Measurements from ENCODE around the gene TMEM163.

DNA sequence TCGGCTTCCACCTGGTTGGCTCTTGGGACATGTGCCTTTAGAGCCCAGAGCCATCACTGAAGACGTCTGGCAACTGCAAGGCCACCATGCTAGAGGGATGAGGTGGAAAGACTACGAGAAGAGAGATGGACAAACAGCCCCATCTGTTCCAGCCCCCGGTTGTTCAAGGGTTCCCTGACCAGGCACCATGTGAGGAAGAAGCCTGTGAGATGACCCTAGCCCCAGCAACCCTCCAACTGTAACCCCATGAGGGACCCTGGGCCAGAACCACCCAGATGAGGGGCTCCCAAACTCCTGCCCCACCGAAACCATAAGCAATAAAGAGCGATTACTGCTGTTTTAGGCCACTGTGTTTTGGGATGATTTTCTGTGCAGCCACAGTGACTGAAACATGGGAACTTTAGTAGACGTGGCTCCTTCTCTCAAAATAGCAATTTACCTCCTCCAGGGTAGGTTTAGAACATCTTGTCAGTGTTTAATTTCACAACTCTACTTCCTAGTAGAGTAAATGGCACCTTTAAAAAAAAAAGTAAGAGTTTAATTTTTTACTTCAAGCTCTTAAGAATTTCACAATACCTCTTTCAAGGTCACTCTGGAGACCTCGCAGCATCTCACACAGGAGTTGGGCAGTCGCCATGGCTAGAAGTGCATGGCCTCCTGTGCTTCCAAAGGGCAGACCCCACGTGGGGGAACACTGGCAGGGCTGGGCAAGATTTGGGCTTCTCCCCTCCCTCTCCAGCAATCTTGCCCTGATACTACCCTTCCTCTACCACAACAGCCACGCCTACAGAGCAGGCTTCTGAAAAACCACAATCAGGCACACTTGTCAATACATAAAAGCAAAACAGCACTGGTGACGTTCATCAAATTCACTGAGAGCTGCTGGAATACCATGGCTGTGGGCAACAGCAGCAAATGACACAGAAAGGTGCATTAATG, 48.8 kb downstream of the TMEM163 start:
- TF ChIP-seq, protein P1, sequence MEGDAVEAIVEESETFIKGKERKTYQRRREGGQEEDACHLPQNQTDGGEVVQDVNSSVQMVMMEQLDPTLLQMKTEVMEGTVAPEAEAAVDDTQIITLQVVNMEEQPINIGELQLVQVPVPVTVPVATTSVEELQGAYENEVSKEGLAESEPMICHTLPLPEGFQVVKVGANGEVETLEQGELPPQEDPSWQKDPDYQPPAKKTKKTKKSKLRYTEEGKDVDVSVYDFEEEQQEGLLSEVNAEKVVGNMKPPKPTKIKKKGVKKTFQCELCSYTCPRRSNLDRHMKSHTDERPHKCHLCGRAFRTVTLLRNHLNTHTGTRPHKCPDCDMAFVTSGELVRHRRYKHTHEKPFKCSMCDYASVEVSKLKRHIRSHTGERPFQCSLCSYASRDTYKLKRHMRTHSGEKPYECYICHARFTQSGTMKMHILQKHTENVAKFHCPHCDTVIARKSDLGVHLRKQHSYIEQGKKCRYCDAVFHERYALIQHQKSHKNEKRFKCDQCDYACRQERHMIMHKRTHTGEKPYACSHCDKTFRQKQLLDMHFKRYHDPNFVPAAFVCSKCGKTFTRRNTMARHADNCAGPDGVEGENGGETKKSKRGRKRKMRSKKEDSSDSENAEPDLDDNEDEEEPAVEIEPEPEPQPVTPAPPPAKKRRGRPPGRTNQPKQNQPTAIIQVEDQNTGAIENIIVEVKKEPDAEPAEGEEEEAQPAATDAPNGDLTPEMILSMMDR (IDR thresholded peaks at IDR 0.05), result no peak
- TF ChIP-seq POLR2A (IDR thresholded peaks at IDR 0.05), result no peak
- no peak for TF ChIP-seq EP300 (IDR thresholded peaks at IDR 0.05)
